Activated CD4-positive, alpha-beta T cell treated with anti-CD3 and anti-CD28 coated beads, Interleukin-2, amount 10 ng/mL, durations not matched to agents 24 days and 14 days (primary cell): ENCODE results near the gene PKP4. TPM values are rescaled to one million over a fixed set of nuclear protein-coding genes. Genes with fewer than 3 reads are reported as not detected.

ENCODE experiments used
- DNase-seq: peaks from one replicate; pipeline ENCODE4 v3.0.0; 2022
- H3K27ac Mint-ChIP-seq: one replicate; pipeline ENCODE4 v1.8.0; 2022; ENCODE audit warnings: mild to moderate bottlenecking, mixed read lengths
- H3K27me3 Mint-ChIP-seq: one replicate; pipeline ENCODE4 v1.8.0; 2022; ENCODE audit warnings: mixed read lengths
- H3K36me3 Mint-ChIP-seq: one replicate; pipeline ENCODE4 v1.8.0; 2022; ENCODE audit warnings: low read depth, mild to moderate bottlenecking, mixed read lengths
- H3K4me1 Mint-ChIP-seq: one replicate; pipeline ENCODE4 v1.8.0; 2021; ENCODE audit warnings: mixed read lengths
- H3K4me3 Mint-ChIP-seq: one replicate; pipeline ENCODE4 v1.8.0; 2022; ENCODE audit warnings: mild to moderate bottlenecking, moderate library complexity, mixed read lengths
- H3K9me3 Mint-ChIP-seq: one replicate; pipeline ENCODE4 v1.8.0; 2021; ENCODE audit warnings: mixed read lengths
- intact Hi-C: fragments of 100-400 bp; cut with micrococcal nuclease; formaldehyde crosslinking; loops from one replicate; pipeline ENCODE4 v1.15.1; 2023
- total RNA-seq: library from RNA; stranded (reverse); gene quantifications from 2 replicates; pipeline ENCODE4 v1.2.3, GENCODE V29; 2022

The PKP4 gene
- total RNA-seq, 1 donor from 2014 or later = 32.6 TPM

GRCh38 chr2:158478237-158478636 is 21.5 kb downstream of the PKP4 start:
- peaks cover 4% of the 10 kb centered on the region for H3K36me3 Mint-ChIP-seq
- H3K27me3 Mint-ChIP-seq = no peaks in the 10 kb centered on the region
- no peak overlapping the region for H3K27ac Mint-ChIP-seq
- no peak for DNase-seq
- H3K4me1 Mint-ChIP-seq = peaks cover 15% of the 10 kb centered on the region
- no peaks in the 10 kb centered on the region for H3K9me3 Mint-ChIP-seq
- intact Hi-C loops = no loop called here
- no peak overlapping the region for H3K4me3 Mint-ChIP-seq

DNA sequence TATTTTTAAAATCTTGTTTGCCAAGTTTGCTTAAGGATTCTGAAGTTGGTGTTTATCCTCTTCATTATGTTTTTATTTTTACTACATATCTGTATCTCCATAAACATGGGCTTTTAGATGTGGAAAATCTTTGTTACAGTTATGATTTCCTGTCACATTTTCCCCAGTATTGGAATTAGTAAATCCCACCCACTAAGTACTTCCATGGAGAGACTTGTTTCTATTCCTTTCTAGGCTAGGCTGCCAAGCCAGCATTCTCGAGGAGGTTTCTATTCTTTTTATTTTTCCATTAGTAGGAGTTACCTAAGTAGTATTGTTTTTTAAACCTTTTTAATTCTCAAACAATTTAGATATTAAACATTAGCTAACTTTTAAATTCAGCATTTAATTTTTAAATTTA is 22.1 kb downstream of the PKP4 start:
- H3K27me3 Mint-ChIP-seq = no peaks in the 10 kb centered on the region
- H3K9me3 Mint-ChIP-seq = no peaks in the 10 kb centered on the region
- DNase-seq = no peak
- H3K4me1 Mint-ChIP-seq = peaks cover 15% of the 10 kb centered on the region
- H3K36me3 Mint-ChIP-seq = peaks cover 4% of the 10 kb centered on the region
- H3K4me3 Mint-ChIP-seq = no peak overlapping the region
- H3K27ac Mint-ChIP-seq = no peak overlapping the region
- intact Hi-C loops = no loop called here

DNA sequence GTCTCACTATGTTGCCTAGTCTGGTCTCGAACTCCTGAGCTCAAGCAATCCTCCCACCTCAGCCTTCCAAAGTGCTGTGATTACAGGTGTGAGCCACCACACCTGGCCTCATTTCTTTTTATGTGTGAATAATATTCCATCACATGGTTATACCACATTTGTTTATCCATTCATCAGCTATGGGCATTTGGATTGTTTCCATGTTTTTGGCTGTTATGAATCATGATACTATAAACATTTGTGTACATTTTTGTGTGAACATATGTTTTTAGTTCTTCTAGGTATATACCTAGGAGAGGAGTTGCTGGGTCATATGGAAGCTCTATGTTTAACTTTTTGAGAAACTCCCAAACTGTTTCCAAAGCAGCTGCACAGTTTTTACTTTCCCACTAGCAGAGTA is 24.4 kb downstream of the PKP4 start:
- H3K27ac Mint-ChIP-seq = no peak overlapping the region
- H3K36me3 Mint-ChIP-seq = peaks cover 4% of the 10 kb centered on the region
- peaks cover 20% of the 10 kb centered on the region for H3K4me1 Mint-ChIP-seq
- no peak for DNase-seq
- intact Hi-C loops = no loop called here
- no peaks in the 10 kb centered on the region for H3K27me3 Mint-ChIP-seq
- no peaks in the 10 kb centered on the region for H3K9me3 Mint-ChIP-seq
- H3K4me3 Mint-ChIP-seq = no peak overlapping the region

DNA sequence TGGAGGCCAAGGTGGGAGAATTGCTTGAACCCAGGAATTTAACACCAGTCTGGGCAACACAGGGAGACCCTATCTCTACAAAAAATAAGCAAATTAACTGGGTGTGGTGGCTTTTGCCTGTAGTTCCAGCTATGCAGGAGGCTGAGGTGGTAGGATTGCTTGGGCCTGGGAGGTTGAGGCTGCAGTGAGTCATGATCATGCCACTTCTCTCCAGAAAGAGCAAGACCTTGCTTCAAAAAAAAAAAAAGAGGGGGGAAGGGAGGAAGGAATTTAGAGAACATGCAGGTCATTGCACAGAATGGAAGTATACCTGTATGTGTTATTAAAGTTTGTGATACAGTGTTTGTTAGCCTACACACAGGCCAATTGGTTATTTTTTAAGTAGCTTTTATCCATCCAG is 25.8 kb downstream of the PKP4 start:
- Mint-ChIP-seq H3K36me3 (peaks cover 4% of the 10 kb centered on the region), H3K27me3 (no peaks in the 10 kb centered on the region), H3K4me3 (no peak overlapping the region), H3K4me1 (peaks cover 17% of the 10 kb centered on the region), H3K9me3 (no peaks in the 10 kb centered on the region), H3K27ac (no peak overlapping the region)
- intact Hi-C loops = no loop called here
- no peak for DNase-seq

GRCh38 chr2:158484892-158485556 is 28.3 kb downstream of the PKP4 start:
- Mint-ChIP-seq H3K9me3 (no peaks in the 10 kb centered on the region), H3K36me3 (peaks cover 1% of the 10 kb centered on the region), H3K4me3 (no peak overlapping the region), H3K4me1 (peaks cover 12% of the 10 kb centered on the region), H3K27ac (no peak overlapping the region), H3K27me3 (no peaks in the 10 kb centered on the region)
- intact Hi-C loops = no loop called here
- DNase-seq = peak; percentile 27

DNA sequence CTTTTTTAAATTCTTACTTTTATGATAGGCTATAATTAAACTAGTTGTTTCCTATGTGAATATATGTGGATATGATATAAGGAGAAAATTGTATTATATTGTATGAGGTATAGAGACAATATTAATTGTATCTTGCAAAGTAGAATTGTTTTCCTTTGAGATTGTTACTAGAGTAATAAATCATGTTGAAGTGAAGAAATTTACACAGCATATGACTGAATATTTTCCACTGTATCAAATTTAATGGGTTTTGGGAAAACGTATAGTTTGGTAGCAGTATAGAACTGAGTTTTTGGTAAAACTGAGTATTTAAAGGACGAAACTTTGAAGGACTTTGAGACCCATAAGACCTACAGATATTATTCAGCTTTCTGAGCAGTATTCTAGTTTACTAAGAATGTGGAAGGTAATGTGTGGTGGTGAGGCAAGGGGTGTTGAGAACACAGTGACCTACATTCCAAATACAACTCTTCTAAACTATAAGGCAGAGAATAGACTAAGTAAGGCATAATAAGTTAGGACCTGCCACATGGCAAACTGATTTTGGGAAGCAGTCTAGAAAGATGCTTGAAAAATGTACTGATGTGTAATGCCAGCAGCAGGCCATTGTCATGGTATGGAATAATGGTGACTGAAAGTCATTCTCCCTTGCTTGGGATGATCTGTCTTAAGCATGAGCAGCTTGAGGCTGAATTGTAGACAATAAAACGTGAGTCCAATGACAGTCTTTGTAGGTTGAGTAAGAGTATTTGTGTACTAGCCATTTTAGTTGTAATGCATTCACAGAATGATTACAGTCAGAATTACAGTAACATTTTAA is 29.6 kb downstream of the PKP4 start:
- Mint-ChIP-seq H3K27ac (no peak overlapping the region), H3K36me3 (no peaks in the 10 kb centered on the region), H3K9me3 (no peaks in the 10 kb centered on the region), H3K27me3 (no peaks in the 10 kb centered on the region), H3K4me1 (peaks cover 12% of the 10 kb centered on the region), H3K4me3 (no peak overlapping the region)
- intact Hi-C loops = no loop called here
- peak; percentile 10 for DNase-seq

GRCh38 chr2:158486970-158487325 is 30.2 kb downstream of the PKP4 start:
- Mint-ChIP-seq H3K9me3 (no peaks in the 10 kb centered on the region), H3K36me3 (no peaks in the 10 kb centered on the region), H3K4me1 (peaks cover 10% of the 10 kb centered on the region), H3K27me3 (no peaks in the 10 kb centered on the region), H3K4me3 (no peak overlapping the region), H3K27ac (no peak overlapping the region)
- intact Hi-C loops = no loop called here
- no peak for DNase-seq

DNA sequence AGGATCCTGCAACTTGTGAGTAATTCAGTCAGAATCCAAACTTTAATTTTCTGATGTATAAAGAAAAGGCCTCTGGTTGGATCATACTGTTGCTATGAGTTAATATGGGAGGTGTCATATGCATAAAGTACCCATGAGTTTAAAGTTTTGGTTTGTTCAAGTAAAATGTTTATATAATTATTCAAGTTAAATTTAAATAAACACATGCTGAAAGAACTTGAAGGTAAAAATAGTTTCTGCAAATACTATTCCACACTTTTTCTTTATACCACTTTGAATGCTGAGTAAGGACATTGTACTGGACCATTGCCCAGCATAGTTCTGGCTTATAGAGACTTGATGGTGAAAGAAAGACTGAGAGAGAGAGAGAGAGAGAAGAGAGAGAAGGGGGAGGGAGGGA is 30.7 kb downstream of the PKP4 start:
- DNase-seq = no peak
- no peaks in the 10 kb centered on the region for H3K9me3 Mint-ChIP-seq
- H3K36me3 Mint-ChIP-seq = no peaks in the 10 kb centered on the region
- H3K27ac Mint-ChIP-seq = no peak overlapping the region
- no peaks in the 10 kb centered on the region for H3K27me3 Mint-ChIP-seq
- H3K4me1 Mint-ChIP-seq = peaks cover 8% of the 10 kb centered on the region
- H3K4me3 Mint-ChIP-seq = no peak overlapping the region
- intact Hi-C loops = no loop called here

DNA sequence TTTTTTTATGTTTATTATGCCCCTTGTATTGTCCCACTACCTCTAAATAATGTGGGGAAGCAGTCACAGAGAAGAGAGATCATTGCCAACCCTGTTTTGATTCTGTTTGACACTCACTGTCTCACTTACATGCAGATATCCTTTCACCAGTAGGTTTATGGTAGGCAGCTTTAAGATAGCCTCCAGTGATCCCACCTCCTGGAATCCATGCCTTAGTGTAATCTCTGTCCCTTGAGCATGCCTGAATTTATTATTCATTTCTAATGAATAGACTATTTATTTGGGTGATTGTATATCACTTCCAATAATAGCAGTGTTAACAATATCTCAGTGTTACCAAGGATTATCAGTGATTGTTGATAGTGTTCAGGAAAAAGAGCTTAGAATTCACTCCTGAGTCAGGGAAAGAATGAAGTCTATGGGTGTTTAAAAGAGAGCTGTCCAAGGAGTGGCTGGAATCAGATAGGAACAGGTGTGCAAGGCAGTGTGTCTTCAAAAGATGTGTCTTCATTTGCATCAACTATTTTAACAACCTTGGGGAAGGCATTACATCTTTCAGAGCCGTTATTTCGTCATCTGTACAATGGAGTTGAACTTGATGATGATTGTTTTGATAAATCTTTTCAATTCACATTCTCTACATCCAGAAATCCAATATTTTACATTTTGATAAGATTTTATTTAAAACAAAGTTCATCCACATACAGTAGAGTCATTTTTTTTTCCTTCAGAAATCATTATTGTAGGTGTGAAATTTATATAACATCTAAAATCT is 31.9 kb downstream of the PKP4 start:
- H3K27ac Mint-ChIP-seq = no peak overlapping the region
- peaks cover 8% of the 10 kb centered on the region for H3K4me1 Mint-ChIP-seq
- no peaks in the 10 kb centered on the region for H3K27me3 Mint-ChIP-seq
- no peaks in the 10 kb centered on the region for H3K36me3 Mint-ChIP-seq
- intact Hi-C loops = no loop called here
- H3K9me3 Mint-ChIP-seq = no peaks in the 10 kb centered on the region
- H3K4me3 Mint-ChIP-seq = no peak overlapping the region
- no peak for DNase-seq

GRCh38 chr2:158489366-158490112 is 32.8 kb downstream of the PKP4 start:
- intact Hi-C loops = no loop called here
- no peaks in the 10 kb centered on the region for H3K9me3 Mint-ChIP-seq
- no peak overlapping the region for H3K4me3 Mint-ChIP-seq
- no peaks in the 10 kb centered on the region for H3K36me3 Mint-ChIP-seq
- H3K27me3 Mint-ChIP-seq = no peaks in the 10 kb centered on the region
- H3K27ac Mint-ChIP-seq = no peak overlapping the region
- H3K4me1 Mint-ChIP-seq = peaks cover 8% of the 10 kb centered on the region
- DNase-seq = no peak

DNA sequence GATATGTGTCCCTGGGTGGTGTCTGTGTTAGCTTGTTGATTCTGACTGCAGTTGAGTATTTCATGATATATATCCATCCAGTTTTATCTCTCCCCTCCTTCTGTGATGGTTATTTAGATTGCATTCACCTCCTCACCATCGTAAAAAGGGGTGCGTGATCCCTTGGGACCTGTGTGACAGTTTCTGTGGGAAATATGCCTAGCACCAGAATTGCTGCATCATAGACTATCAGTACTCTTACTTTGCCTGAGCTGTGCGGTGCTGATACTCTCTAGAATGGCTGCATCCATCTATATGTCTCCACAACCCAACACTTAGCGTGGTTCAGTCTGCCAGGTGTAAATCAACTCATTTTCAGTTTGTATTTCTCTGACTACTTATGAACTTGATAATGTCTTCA is 34.3 kb downstream of the PKP4 start:
- no peaks in the 10 kb centered on the region for H3K36me3 Mint-ChIP-seq
- H3K4me1 Mint-ChIP-seq = peaks cover 4% of the 10 kb centered on the region
- no peak for DNase-seq
- no peak overlapping the region for H3K27ac Mint-ChIP-seq
- H3K9me3 Mint-ChIP-seq = no peaks in the 10 kb centered on the region
- H3K27me3 Mint-ChIP-seq = no peaks in the 10 kb centered on the region
- intact Hi-C loops = no loop called here
- H3K4me3 Mint-ChIP-seq = no peak overlapping the region

DNA sequence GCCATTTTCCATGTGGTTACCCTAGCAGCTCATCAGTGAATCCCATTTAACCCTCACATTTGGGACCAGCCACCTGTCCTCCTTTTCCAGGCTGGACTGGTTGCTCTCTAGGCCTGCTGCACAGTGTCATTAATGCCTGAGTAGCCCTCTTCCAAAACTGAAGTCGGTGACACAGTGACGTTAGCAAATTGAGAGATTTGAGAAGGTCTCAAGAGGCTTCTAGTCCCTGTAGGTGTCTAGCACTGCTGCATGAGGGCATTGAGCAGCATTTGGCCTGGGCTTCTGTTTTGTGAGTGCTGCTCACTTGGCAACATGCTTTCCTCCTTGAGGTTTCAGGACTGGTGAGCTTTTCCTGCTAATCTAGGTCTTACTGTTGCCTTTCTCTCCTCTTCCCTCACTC is 36.7 kb downstream of the PKP4 start:
- no peaks in the 10 kb centered on the region for H3K9me3 Mint-ChIP-seq
- no peaks in the 10 kb centered on the region for H3K36me3 Mint-ChIP-seq
- no peak overlapping the region for H3K27ac Mint-ChIP-seq
- no peaks in the 10 kb centered on the region for H3K27me3 Mint-ChIP-seq
- H3K4me3 Mint-ChIP-seq = no peak overlapping the region
- peaks cover 3% of the 10 kb centered on the region for H3K4me1 Mint-ChIP-seq
- DNase-seq = no peak
- intact Hi-C loops = no loop called here

DNA sequence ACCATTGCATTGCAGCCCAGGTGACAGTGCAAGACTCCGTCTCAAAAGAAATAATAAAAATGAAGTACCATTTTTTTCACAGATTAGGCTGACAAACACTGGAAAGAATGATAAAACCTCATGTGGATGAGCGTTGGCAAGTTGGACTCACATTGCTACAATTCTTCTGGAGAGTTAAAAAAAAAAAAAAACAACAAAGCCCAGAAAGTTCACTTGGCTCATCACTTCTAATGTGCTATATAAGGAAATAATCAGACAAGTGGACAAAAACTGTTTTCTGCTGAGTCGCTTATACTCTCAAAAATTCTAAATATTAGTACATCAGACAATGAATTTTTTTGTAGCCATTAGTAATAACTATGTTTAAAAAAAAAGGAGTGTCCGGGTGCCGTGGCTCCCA is 38.4 kb downstream of the PKP4 start:
- no peak for DNase-seq
- Mint-ChIP-seq H3K27me3 (no peaks in the 10 kb centered on the region), H3K27ac (no peak overlapping the region), H3K4me1 (peaks cover 3% of the 10 kb centered on the region), H3K9me3 (no peaks in the 10 kb centered on the region), H3K36me3 (no peaks in the 10 kb centered on the region), H3K4me3 (no peak overlapping the region)
- intact Hi-C loops = no loop called here

DNA sequence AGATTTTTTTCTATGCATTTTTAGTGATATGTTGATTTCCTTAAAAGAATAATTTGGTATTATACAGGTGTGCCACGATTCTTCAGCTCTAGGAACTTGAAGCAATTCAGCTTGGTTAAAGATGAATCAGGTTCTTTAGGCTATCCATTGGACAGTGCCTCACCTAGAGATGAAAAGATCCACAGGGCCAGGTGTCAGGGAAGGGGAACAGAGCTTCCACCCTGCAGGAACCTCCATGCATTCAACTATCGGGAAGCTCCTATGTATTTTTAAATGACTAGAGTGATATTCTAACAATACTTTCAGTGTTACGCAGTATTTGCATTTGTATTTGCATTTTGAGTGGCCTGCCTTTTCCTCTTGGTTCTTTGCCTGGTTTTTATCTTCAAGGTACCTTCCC is 40.2 kb downstream of the PKP4 start:
- intact Hi-C loops = no loop called here
- Mint-ChIP-seq H3K4me3 (no peak overlapping the region), H3K36me3 (no peaks in the 10 kb centered on the region), H3K9me3 (no peaks in the 10 kb centered on the region), H3K4me1 (peaks cover 3% of the 10 kb centered on the region), H3K27me3 (no peaks in the 10 kb centered on the region), H3K27ac (no peak overlapping the region)
- DNase-seq = no peak
